ENCODE results near the gene BBS12.

The BBS12 gene

GRCh38 chr4:122766950-122767349 is 34.4 kb downstream of the BBS12 start:
- WGBS (ENCODE audit: extremely low coverage, insufficient coverage, low lambda C conversion rate), result no CpG with 5 or more reads among the region's 2 CpGs
- H2AK5ac ChIP-seq (ENCODE audit: low read length), result no peak overlapping the region
- no peak overlapping the region for H3K4me3 ChIP-seq (ENCODE audit: low read length)
- H3K27ac ChIP-seq (ENCODE audit: low read depth, low read length), result no peak overlapping the region
- no peak overlapping the region for H3K23ac ChIP-seq (ENCODE audit: low read length)
- no peak overlapping the region for H2BK5ac ChIP-seq (ENCODE audit: low read length)
- no peaks in the 10 kb centered on the region for H3K79me2 ChIP-seq (ENCODE audit: control insufficient read depth, insufficient read depth, low read length)
- H3K27me3 ChIP-seq (ENCODE audit: insufficient read depth, low read length, poor library complexity), result no peaks in the 10 kb centered on the region
- H3K4me2 ChIP-seq (ENCODE audit: low read length), result no peak overlapping the region
- H2BK15ac ChIP-seq (replicated peaks; ENCODE audit: low read depth), result no peak overlapping the region
- H3K4ac ChIP-seq (ENCODE audit: low read depth, low read length), result no peak overlapping the region
- H3K18ac ChIP-seq (ENCODE audit: low read length), result no peak overlapping the region
- H3K79me1 ChIP-seq (ENCODE audit: low read length), result no peaks in the 10 kb centered on the region
- H4K5ac ChIP-seq (ENCODE audit: low read length), result no peak overlapping the region
- H4K8ac ChIP-seq (ENCODE audit: low read depth, low read length), result no peak overlapping the region
- no peak overlapping the region for H3K56ac ChIP-seq (ENCODE audit: low read length)
- no peaks in the 10 kb centered on the region for H3K36me3 ChIP-seq (ENCODE audit: control insufficient read depth, insufficient read depth, low read length)
- no peak overlapping the region for H2BK120ac ChIP-seq (ENCODE audit: low read depth, low read length)
- DNase-seq, result no peak
- no peaks in the 10 kb centered on the region for H3K4me1 ChIP-seq (ENCODE audit: control insufficient read depth, low read depth, low read length)
- no peak overlapping the region for H3K9ac ChIP-seq (ENCODE audit: low read length)

GRCh38 chr4:122771724-122772123 is 39.2 kb downstream of the BBS12 start:
- Histone ChIP-seq H3K4me1 (ENCODE audit: control insufficient read depth, low read depth, low read length) (no peaks in the 10 kb centered on the region), H3K56ac (ENCODE audit: low read length) (no peak overlapping the region), H3K27me3 (ENCODE audit: insufficient read depth, low read length, poor library complexity) (no peaks in the 10 kb centered on the region), H3K4ac (ENCODE audit: low read depth, low read length) (no peak overlapping the region), H2BK120ac (ENCODE audit: low read depth, low read length) (no peak overlapping the region), H3K18ac (ENCODE audit: low read length) (no peak overlapping the region), H3K23ac (ENCODE audit: low read length) (no peak overlapping the region), H3K9ac (ENCODE audit: low read length) (no peak overlapping the region), H3K79me2 (ENCODE audit: control insufficient read depth, insufficient read depth, low read length) (no peaks in the 10 kb centered on the region), H4K5ac (ENCODE audit: low read length) (no peak overlapping the region), H2AK5ac (ENCODE audit: low read length) (no peak overlapping the region), H3K4me2 (ENCODE audit: low read length) (no peak overlapping the region), H3K4me3 (ENCODE audit: low read length) (no peak overlapping the region), H2BK15ac (replicated peaks; ENCODE audit: low read depth) (no peak overlapping the region), H2BK5ac (ENCODE audit: low read length) (no peak overlapping the region), H3K36me3 (ENCODE audit: control insufficient read depth, insufficient read depth, low read length) (no peaks in the 10 kb centered on the region), H3K27ac (ENCODE audit: low read depth, low read length) (no peak overlapping the region), H3K79me1 (ENCODE audit: low read length) (no peaks in the 10 kb centered on the region), H4K8ac (ENCODE audit: low read depth, low read length) (no peak overlapping the region)
- DNase-seq, result no peak
- WGBS (ENCODE audit: extremely low coverage, insufficient coverage, low lambda C conversion rate), result no CpG with 5 or more reads among the region's 1 CpG

GRCh38 chr4:122772311-122772710 is 39.8 kb downstream of the BBS12 start:
- no peak overlapping the region for H3K9ac ChIP-seq (ENCODE audit: low read length)
- no peaks in the 10 kb centered on the region for H3K4me1 ChIP-seq (ENCODE audit: control insufficient read depth, low read depth, low read length)
- no peaks in the 10 kb centered on the region for H3K36me3 ChIP-seq (ENCODE audit: control insufficient read depth, insufficient read depth, low read length)
- H2AK5ac ChIP-seq (ENCODE audit: low read length), result no peak overlapping the region
- no CpG with 5 or more reads among the region's 6 CpGs for WGBS (ENCODE audit: extremely low coverage, insufficient coverage, low lambda C conversion rate)
- H3K4me3 ChIP-seq (ENCODE audit: low read length), result no peak overlapping the region
- no peak overlapping the region for H3K23ac ChIP-seq (ENCODE audit: low read length)
- H3K27me3 ChIP-seq (ENCODE audit: insufficient read depth, low read length, poor library complexity), result no peaks in the 10 kb centered on the region
- no peak overlapping the region for H3K4ac ChIP-seq (ENCODE audit: low read depth, low read length)
- H3K18ac ChIP-seq (ENCODE audit: low read length), result no peak overlapping the region
- H3K79me1 ChIP-seq (ENCODE audit: low read length), result no peaks in the 10 kb centered on the region
- H3K4me2 ChIP-seq (ENCODE audit: low read length), result no peak overlapping the region
- H3K56ac ChIP-seq (ENCODE audit: low read length), result no peak overlapping the region
- no peak overlapping the region for H4K8ac ChIP-seq (ENCODE audit: low read depth, low read length)
- no peak overlapping the region for H4K5ac ChIP-seq (ENCODE audit: low read length)
- H2BK15ac ChIP-seq (replicated peaks; ENCODE audit: low read depth), result no peak overlapping the region
- H2BK120ac ChIP-seq (ENCODE audit: low read depth, low read length), result no peak overlapping the region
- no peaks in the 10 kb centered on the region for H3K79me2 ChIP-seq (ENCODE audit: control insufficient read depth, insufficient read depth, low read length)
- no peak for DNase-seq
- no peak overlapping the region for H2BK5ac ChIP-seq (ENCODE audit: low read length)
- H3K27ac ChIP-seq (ENCODE audit: low read depth, low read length), result no peak overlapping the region

- no peak overlapping the region for H3K56ac ChIP-seq (ENCODE audit: low read length)
- no peak overlapping the region for H3K27ac ChIP-seq (ENCODE audit: low read depth, low read length)
- no peak overlapping the region for H2BK5ac ChIP-seq (ENCODE audit: low read length)
- H3K4ac ChIP-seq (ENCODE audit: low read depth, low read length), result no peak overlapping the region
- H3K18ac ChIP-seq (ENCODE audit: low read length), result no peak overlapping the region
- no peak overlapping the region for H2BK15ac ChIP-seq (replicated peaks; ENCODE audit: low read depth)
- H2BK120ac ChIP-seq (ENCODE audit: low read depth, low read length), result no peak overlapping the region
- H4K8ac ChIP-seq (ENCODE audit: low read depth, low read length), result no peak overlapping the region
- no peaks in the 10 kb centered on the region for H3K4me1 ChIP-seq (ENCODE audit: control insufficient read depth, low read depth, low read length)
- H3K9ac ChIP-seq (ENCODE audit: low read length), result no peak overlapping the region
- DNase-seq, result no peak
- H2AK5ac ChIP-seq (ENCODE audit: low read length), result no peak overlapping the region
- no peaks in the 10 kb centered on the region for H3K79me1 ChIP-seq (ENCODE audit: low read length)
- H3K36me3 ChIP-seq (ENCODE audit: control insufficient read depth, insufficient read depth, low read length), result no peaks in the 10 kb centered on the region
- H3K4me3 ChIP-seq (ENCODE audit: low read length), result no peak overlapping the region
- H3K27me3 ChIP-seq (ENCODE audit: insufficient read depth, low read length, poor library complexity), result no peaks in the 10 kb centered on the region
- no peak overlapping the region for H3K4me2 ChIP-seq (ENCODE audit: low read length)
- H3K23ac ChIP-seq (ENCODE audit: low read length), result no peak overlapping the region
- H3K79me2 ChIP-seq (ENCODE audit: control insufficient read depth, insufficient read depth, low read length), result no peaks in the 10 kb centered on the region
- H4K5ac ChIP-seq (ENCODE audit: low read length), result no peak overlapping the region
Measured at GRCh38 chr4:122772986-122773385, 40.5 kb downstream of the BBS12 start.

GRCh38 chr4:122775039-122775438 is 42.5 kb downstream of the BBS12 start:
- no peaks in the 10 kb centered on the region for H3K79me1 ChIP-seq (ENCODE audit: low read length)
- no peaks in the 10 kb centered on the region for H3K4me1 ChIP-seq (ENCODE audit: control insufficient read depth, low read depth, low read length)
- no peak overlapping the region for H3K56ac ChIP-seq (ENCODE audit: low read length)
- no peak for DNase-seq
- no peaks in the 10 kb centered on the region for H3K27me3 ChIP-seq (ENCODE audit: insufficient read depth, low read length, poor library complexity)
- no peak overlapping the region for H3K9ac ChIP-seq (ENCODE audit: low read length)
- no peak overlapping the region for H3K4ac ChIP-seq (ENCODE audit: low read depth, low read length)
- H2BK5ac ChIP-seq (ENCODE audit: low read length), result no peak overlapping the region
- H3K27ac ChIP-seq (ENCODE audit: low read depth, low read length), result no peak overlapping the region
- no peak overlapping the region for H3K23ac ChIP-seq (ENCODE audit: low read length)
- H2BK15ac ChIP-seq (replicated peaks; ENCODE audit: low read depth), result no peak overlapping the region
- no peak overlapping the region for H3K18ac ChIP-seq (ENCODE audit: low read length)
- no peak overlapping the region for H2AK5ac ChIP-seq (ENCODE audit: low read length)
- H3K4me2 ChIP-seq (ENCODE audit: low read length), result no peak overlapping the region
- WGBS (ENCODE audit: extremely low coverage, insufficient coverage, low lambda C conversion rate), result no CpG with 5 or more reads among the region's 3 CpGs
- H2BK120ac ChIP-seq (ENCODE audit: low read depth, low read length), result no peak overlapping the region
- no peak overlapping the region for H4K5ac ChIP-seq (ENCODE audit: low read length)
- no peaks in the 10 kb centered on the region for H3K36me3 ChIP-seq (ENCODE audit: control insufficient read depth, insufficient read depth, low read length)
- no peak overlapping the region for H4K8ac ChIP-seq (ENCODE audit: low read depth, low read length)
- no peaks in the 10 kb centered on the region for H3K79me2 ChIP-seq (ENCODE audit: control insufficient read depth, insufficient read depth, low read length)
- H3K4me3 ChIP-seq (ENCODE audit: low read length), result no peak overlapping the region

GRCh38 chr4:122775987-122776836 is 43.7 kb downstream of the BBS12 start:
- no peak for DNase-seq
- H2BK120ac ChIP-seq (ENCODE audit: low read depth, low read length), result no peak overlapping the region
- WGBS (ENCODE audit: extremely low coverage, insufficient coverage, low lambda C conversion rate), result no CpG with 5 or more reads among the region's 6 CpGs

More at GRCh38 chr4:122775987-122776836, 43.7 kb downstream of the BBS12 start:
- no peak overlapping the region for H3K9ac ChIP-seq (ENCODE audit: low read length)
- no peak overlapping the region for H3K18ac ChIP-seq (ENCODE audit: low read length)
- H3K56ac ChIP-seq (ENCODE audit: low read length), result peak overlapping the region; percentile 20
- H3K4me3 ChIP-seq (ENCODE audit: low read length), result no peak overlapping the region
- no peak overlapping the region for H4K8ac ChIP-seq (ENCODE audit: low read depth, low read length)
- H3K4me2 ChIP-seq (ENCODE audit: low read length), result no peak overlapping the region
- no peak overlapping the region for H2BK15ac ChIP-seq (replicated peaks; ENCODE audit: low read depth)
- no peaks in the 10 kb centered on the region for H3K79me2 ChIP-seq (ENCODE audit: control insufficient read depth, insufficient read depth, low read length)
- H4K5ac ChIP-seq (ENCODE audit: low read length), result no peak overlapping the region
- no peaks in the 10 kb centered on the region for H3K27me3 ChIP-seq (ENCODE audit: insufficient read depth, low read length, poor library complexity)
- no peak overlapping the region for H3K23ac ChIP-seq (ENCODE audit: low read length)
- H3K27ac ChIP-seq (ENCODE audit: low read depth, low read length), result no peak overlapping the region
- H2AK5ac ChIP-seq (ENCODE audit: low read length), result no peak overlapping the region
- H3K4ac ChIP-seq (ENCODE audit: low read depth, low read length), result no peak overlapping the region
- no peaks in the 10 kb centered on the region for H3K36me3 ChIP-seq (ENCODE audit: control insufficient read depth, insufficient read depth, low read length)
- H2BK5ac ChIP-seq (ENCODE audit: low read length), result no peak overlapping the region
- peaks cover 1% of the 10 kb centered on the region for H3K4me1 ChIP-seq (ENCODE audit: control insufficient read depth, low read depth, low read length)
- no peaks in the 10 kb centered on the region for H3K79me1 ChIP-seq (ENCODE audit: low read length)

All from mesendoderm (in vitro differentiated cells).